ENCODE results near the gene BSDC1.

GRCh38 chr1:32327204-32327603, 67.0 kb downstream of the BSDC1 start:
- no peak for TF ChIP-seq CTCF (IDR thresholded peaks at IDR 0.05)
- TF ChIP-seq POLR2A (IDR thresholded peaks at IDR 0.05), result no peak
- no peak for TF ChIP-seq EP300 (IDR thresholded peaks at IDR 0.05)

Measured in ovary (tissue), 3 donors.